Measurements from ENCODE around the gene RIMS1.
"Not testable (repeated sequence)": the region's sequence is repeated elsewhere in the genome, so short reads cannot be mapped to it uniquely, and the experiment has no call there.

The RIMS1 gene

GRCh38 chr6:72321788-72322187 lies 435.4 kb downstream of the RIMS1 start:
- Histone ChIP-seq H3K27ac (ENCODE audit: low read depth, low read length, severe bottlenecking) (no peak overlapping the region), H3K9me3 (ENCODE audit: control insufficient read depth, low read length) (no peaks in the 10 kb centered on the region), H3K4me1 (ENCODE audit: control insufficient read depth, insufficient read depth, low read length, poor library complexity, severe bottlenecking) (no peaks in the 10 kb centered on the region), H3K4me3 (ENCODE audit: extremely low read depth, insufficient read depth, low read length, poor library complexity, severe bottlenecking) (no peak overlapping the region), H3K36me3 (ENCODE audit: control insufficient read depth, insufficient read depth, low read length) (no peaks in the 10 kb centered on the region)

GRCh38 chr6:72322771-72323170 lies 436.4 kb downstream of the RIMS1 start:
- Histone ChIP-seq H3K4me3 (ENCODE audit: extremely low read depth, insufficient read depth, low read length, poor library complexity, severe bottlenecking) (no peak overlapping the region), H3K27ac (ENCODE audit: low read depth, low read length, severe bottlenecking) (no peak overlapping the region), H3K4me1 (ENCODE audit: control insufficient read depth, insufficient read depth, low read length, poor library complexity, severe bottlenecking) (no peaks in the 10 kb centered on the region), H3K36me3 (ENCODE audit: control insufficient read depth, insufficient read depth, low read length) (no peaks in the 10 kb centered on the region), H3K9me3 (ENCODE audit: control insufficient read depth, low read length) (no peaks in the 10 kb centered on the region)
- 92 to 93% methylated on average over 1 of the region's 2 CpGs for WGBS, 2 experiments (ENCODE audit: insufficient coverage in 2 of 2)

GRCh38 chr6:72324591-72324990 lies 438.2 kb downstream of the RIMS1 start:
- no peaks in the 10 kb centered on the region for H3K4me1 ChIP-seq (ENCODE audit: control insufficient read depth, insufficient read depth, low read length, poor library complexity, severe bottlenecking)
- H3K36me3 ChIP-seq (ENCODE audit: control insufficient read depth, insufficient read depth, low read length): no peaks in the 10 kb centered on the region
- no CpG with 5 or more reads among the region's 4 CpGs for WGBS, 2 experiments (ENCODE audit: insufficient coverage in 2 of 2)
- H3K9me3 ChIP-seq (ENCODE audit: control insufficient read depth, low read length): no peaks in the 10 kb centered on the region
- no peak overlapping the region for H3K27ac ChIP-seq (ENCODE audit: low read depth, low read length, severe bottlenecking)
- H3K4me3 ChIP-seq (ENCODE audit: extremely low read depth, insufficient read depth, low read length, poor library complexity, severe bottlenecking): no peak overlapping the region

- H3K4me3 ChIP-seq (ENCODE audit: extremely low read depth, insufficient read depth, low read length, poor library complexity, severe bottlenecking): no peak overlapping the region
- H3K4me1 ChIP-seq (ENCODE audit: control insufficient read depth, insufficient read depth, low read length, poor library complexity, severe bottlenecking): no peaks in the 10 kb centered on the region
- no peak overlapping the region for H3K27ac ChIP-seq (ENCODE audit: low read depth, low read length, severe bottlenecking)
- no peaks in the 10 kb centered on the region for H3K9me3 ChIP-seq (ENCODE audit: control insufficient read depth, low read length)
- no peaks in the 10 kb centered on the region for H3K36me3 ChIP-seq (ENCODE audit: control insufficient read depth, insufficient read depth, low read length)
- no CpG with 5 or more reads among the region's 1 CpG for WGBS, 2 experiments (ENCODE audit: insufficient coverage in 2 of 2)
Observed at GRCh38 chr6:72328775-72329174, 442.4 kb downstream of the RIMS1 start.

- not testable (repeated sequence) for H3K36me3 ChIP-seq (ENCODE audit: control insufficient read depth, insufficient read depth, low read length); H3K27ac ChIP-seq (ENCODE audit: low read depth, low read length, severe bottlenecking); H3K4me3 ChIP-seq (ENCODE audit: extremely low read depth, insufficient read depth, low read length, poor library complexity, severe bottlenecking); H3K4me1 ChIP-seq (ENCODE audit: control insufficient read depth, insufficient read depth, low read length, poor library complexity, severe bottlenecking); H3K9me3 ChIP-seq (ENCODE audit: control insufficient read depth, low read length)
- WGBS, 2 experiments (ENCODE audit: insufficient coverage in 2 of 2): no CpG with 5 or more reads among the region's 2 CpGs
Observed at GRCh38 chr6:72335203-72335602, 448.9 kb downstream of the RIMS1 start.

GRCh38 chr6:72348926-72349325 lies 462.6 kb downstream of the RIMS1 start:
- no peaks in the 10 kb centered on the region for H3K9me3 ChIP-seq (ENCODE audit: control insufficient read depth, low read length)
- no peaks in the 10 kb centered on the region for H3K4me1 ChIP-seq (ENCODE audit: control insufficient read depth, insufficient read depth, low read length, poor library complexity, severe bottlenecking)
- H3K27ac ChIP-seq (ENCODE audit: low read depth, low read length, severe bottlenecking): no peak overlapping the region
- H3K36me3 ChIP-seq (ENCODE audit: control insufficient read depth, insufficient read depth, low read length): no peaks in the 10 kb centered on the region
- no CpG with 5 or more reads among the region's 1 CpG for WGBS, 2 experiments (ENCODE audit: insufficient coverage in 2 of 2)
- H3K4me3 ChIP-seq (ENCODE audit: extremely low read depth, insufficient read depth, low read length, poor library complexity, severe bottlenecking): no peak overlapping the region

GRCh38 chr6:72350296-72350881 lies 464.0 kb downstream of the RIMS1 start:
- no peak overlapping the region for H3K27ac ChIP-seq (ENCODE audit: low read depth, low read length, severe bottlenecking)
- no peaks in the 10 kb centered on the region for H3K4me1 ChIP-seq (ENCODE audit: control insufficient read depth, insufficient read depth, low read length, poor library complexity, severe bottlenecking)
- no peaks in the 10 kb centered on the region for H3K36me3 ChIP-seq (ENCODE audit: control insufficient read depth, insufficient read depth, low read length)
- H3K4me3 ChIP-seq (ENCODE audit: extremely low read depth, insufficient read depth, low read length, poor library complexity, severe bottlenecking): no peak overlapping the region
- H3K9me3 ChIP-seq (ENCODE audit: control insufficient read depth, low read length): no peaks in the 10 kb centered on the region
- no CpG with 5 or more reads among the region's 1 CpG for WGBS, 2 experiments (ENCODE audit: insufficient coverage in 2 of 2)

- 94 to 100% methylated on average over 3 of the region's 7 CpGs for WGBS, 2 experiments (ENCODE audit: insufficient coverage in 2 of 2)
- Histone ChIP-seq H3K9me3 (ENCODE audit: control insufficient read depth, low read length) (no peaks in the 10 kb centered on the region), H3K36me3 (ENCODE audit: control insufficient read depth, insufficient read depth, low read length) (no peaks in the 10 kb centered on the region), H3K27ac (ENCODE audit: low read depth, low read length, severe bottlenecking) (no peak overlapping the region), H3K4me1 (ENCODE audit: control insufficient read depth, insufficient read depth, low read length, poor library complexity, severe bottlenecking) (peaks cover 14% of the 10 kb centered on the region), H3K4me3 (ENCODE audit: extremely low read depth, insufficient read depth, low read length, poor library complexity, severe bottlenecking) (no peak overlapping the region)
Observed at GRCh38 chr6:72363844-72364740, 477.7 kb downstream of the RIMS1 start.

- peaks cover 14% of the 10 kb centered on the region for H3K4me1 ChIP-seq (ENCODE audit: control insufficient read depth, insufficient read depth, low read length, poor library complexity, severe bottlenecking)
- 100% methylated on average over 1 of the region's 4 CpGs for WGBS, 2 experiments (ENCODE audit: insufficient coverage in 2 of 2)
- no peaks in the 10 kb centered on the region for H3K36me3 ChIP-seq (ENCODE audit: control insufficient read depth, insufficient read depth, low read length)
- no peak overlapping the region for H3K27ac ChIP-seq (ENCODE audit: low read depth, low read length, severe bottlenecking)
- H3K4me3 ChIP-seq (ENCODE audit: extremely low read depth, insufficient read depth, low read length, poor library complexity, severe bottlenecking): no peak overlapping the region
- H3K9me3 ChIP-seq (ENCODE audit: control insufficient read depth, low read length): no peaks in the 10 kb centered on the region
Observed at GRCh38 chr6:72365773-72366172, 479.4 kb downstream of the RIMS1 start.

- H3K36me3 ChIP-seq (ENCODE audit: control insufficient read depth, insufficient read depth, low read length): no peaks in the 10 kb centered on the region
- no peak overlapping the region for H3K27ac ChIP-seq (ENCODE audit: low read depth, low read length, severe bottlenecking)
- no peaks in the 10 kb centered on the region for H3K9me3 ChIP-seq (ENCODE audit: control insufficient read depth, low read length)
- H3K4me1 ChIP-seq (ENCODE audit: control insufficient read depth, insufficient read depth, low read length, poor library complexity, severe bottlenecking): peaks cover 14% of the 10 kb centered on the region
- no peak overlapping the region for H3K4me3 ChIP-seq (ENCODE audit: extremely low read depth, insufficient read depth, low read length, poor library complexity, severe bottlenecking)
Observed at GRCh38 chr6:72367439-72367838, 481.1 kb downstream of the RIMS1 start.

GRCh38 chr6:72371473-72371872 lies 485.1 kb downstream of the RIMS1 start:
- Histone ChIP-seq H3K4me1 (ENCODE audit: control insufficient read depth, insufficient read depth, low read length, poor library complexity, severe bottlenecking) (no peaks in the 10 kb centered on the region), H3K4me3 (ENCODE audit: extremely low read depth, insufficient read depth, low read length, poor library complexity, severe bottlenecking) (no peak overlapping the region)
- 100% methylated on average over 2 of the region's 3 CpGs for WGBS, 2 experiments (ENCODE audit: insufficient coverage in 2 of 2)

More at GRCh38 chr6:72371473-72371872, 485.1 kb downstream of the RIMS1 start:
- Histone ChIP-seq H3K27ac (ENCODE audit: low read depth, low read length, severe bottlenecking) (no peak overlapping the region), H3K36me3 (ENCODE audit: control insufficient read depth, insufficient read depth, low read length) (no peaks in the 10 kb centered on the region), H3K9me3 (ENCODE audit: control insufficient read depth, low read length) (no peaks in the 10 kb centered on the region)
